Activated gamma-delta T cell treated with anti-CD3 and anti-CD28 coated beads, Interleukin-2, amount 50 U/mL, for 16 hours (primary cell): ENCODE data around the gene MMEL1.
"Not testable (repeated sequence)": the region's sequence is repeated elsewhere in the genome, so short reads cannot be mapped to it uniquely, and the experiment has no call there.

Experiments
- DNase-seq: peaks from one replicate; pipeline ENCODE4 v3.0.0-alpha.2; 2020; ENCODE audit warnings: low read depth

MMEL1 gene

DNA sequence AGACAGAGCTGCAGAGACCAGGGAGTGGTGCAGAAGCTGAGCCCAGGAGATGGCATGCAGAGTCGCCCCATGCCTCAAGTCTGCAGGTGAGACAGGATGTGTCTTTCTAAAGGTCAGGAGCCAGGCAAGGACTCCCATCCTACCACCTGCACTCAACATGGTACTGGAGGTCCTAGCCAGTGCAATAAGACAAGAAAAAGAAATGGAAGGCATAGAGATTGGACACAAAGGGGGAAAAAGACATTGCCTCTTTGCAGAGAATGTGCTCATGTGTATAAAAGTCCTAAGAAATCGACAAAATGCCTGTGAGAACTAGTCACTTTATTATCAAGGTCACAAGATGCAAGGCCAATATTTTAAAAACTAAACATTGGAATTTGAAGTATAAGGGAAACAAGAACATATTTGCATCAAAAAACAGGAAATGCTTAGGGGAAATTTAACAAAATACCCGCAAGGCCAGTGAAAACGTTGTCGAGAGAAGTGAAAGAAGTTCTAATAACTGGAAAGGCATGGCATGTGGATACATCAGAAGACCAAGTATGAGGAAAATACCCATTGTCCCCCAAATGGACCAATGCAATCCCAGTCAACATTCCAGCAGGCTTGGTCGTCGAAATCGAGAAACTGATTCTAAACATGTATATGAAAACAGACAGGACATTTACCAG lies 59.4 kb downstream of the MMEL1 start:
- no peak for DNase-seq

DNA sequence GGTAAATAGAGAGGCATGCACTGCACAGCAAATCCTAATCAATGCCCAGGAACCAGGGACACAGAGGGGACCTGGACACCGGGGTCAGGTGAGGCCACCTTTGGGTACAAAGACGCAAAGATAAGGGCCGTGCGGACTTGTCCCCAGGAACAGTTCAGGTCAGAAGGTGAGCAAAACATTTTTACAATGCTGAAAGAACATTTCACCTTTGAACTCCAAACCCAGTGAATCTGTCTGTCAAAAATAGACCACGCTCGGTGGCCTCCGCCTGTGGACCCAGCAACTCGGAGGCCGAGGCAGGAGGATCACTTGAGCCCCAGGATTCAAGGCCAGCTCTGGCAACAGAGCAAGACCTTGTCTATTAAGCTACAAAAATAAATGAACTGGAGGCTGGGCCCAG lies 61.5 kb downstream of the MMEL1 start:
- DNase-seq: no peak

DNA sequence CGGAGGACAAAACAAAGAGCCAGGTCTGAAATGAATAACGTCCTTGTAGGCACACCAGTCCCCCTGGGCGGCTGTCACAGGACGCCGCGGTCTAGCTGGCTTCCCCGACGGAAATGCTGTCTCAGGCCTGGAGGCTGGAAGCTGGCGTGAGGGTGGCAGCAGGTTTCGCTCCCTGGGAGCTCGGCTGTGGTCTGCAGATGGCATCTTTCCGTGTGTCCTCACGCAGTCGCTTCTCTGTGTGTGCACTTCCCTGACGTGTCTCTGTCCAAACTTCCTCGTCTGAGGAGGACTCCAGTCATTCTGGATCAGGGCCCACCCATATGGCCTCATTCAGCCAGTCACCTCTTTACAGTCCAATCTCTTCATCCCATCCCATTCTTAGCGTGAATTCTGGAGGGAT lies 62.5 kb downstream of the MMEL1 start:
- DNase-seq: no peak

DNA sequence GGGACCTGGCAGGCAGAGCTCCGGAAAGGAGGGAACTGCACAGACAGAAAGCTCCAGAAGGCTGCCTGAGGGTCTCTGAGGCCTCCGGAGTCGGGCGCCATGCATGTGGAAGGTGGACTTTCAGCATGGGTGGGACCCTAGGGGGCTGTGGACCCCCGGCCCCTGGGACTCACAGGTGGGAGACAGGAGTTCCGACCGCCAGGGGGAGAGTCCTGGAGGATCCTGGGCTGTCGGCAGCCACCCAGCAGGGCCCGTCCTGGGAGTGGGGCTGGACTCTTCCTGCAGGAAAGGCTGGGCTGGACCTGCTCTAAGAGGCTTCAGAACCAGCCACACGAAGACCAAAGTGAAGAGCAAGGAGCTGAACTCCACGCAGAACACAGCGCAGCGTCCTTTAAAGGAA lies 63.1 kb downstream of the MMEL1 start:
- not testable (repeated sequence) for DNase-seq

DNA sequence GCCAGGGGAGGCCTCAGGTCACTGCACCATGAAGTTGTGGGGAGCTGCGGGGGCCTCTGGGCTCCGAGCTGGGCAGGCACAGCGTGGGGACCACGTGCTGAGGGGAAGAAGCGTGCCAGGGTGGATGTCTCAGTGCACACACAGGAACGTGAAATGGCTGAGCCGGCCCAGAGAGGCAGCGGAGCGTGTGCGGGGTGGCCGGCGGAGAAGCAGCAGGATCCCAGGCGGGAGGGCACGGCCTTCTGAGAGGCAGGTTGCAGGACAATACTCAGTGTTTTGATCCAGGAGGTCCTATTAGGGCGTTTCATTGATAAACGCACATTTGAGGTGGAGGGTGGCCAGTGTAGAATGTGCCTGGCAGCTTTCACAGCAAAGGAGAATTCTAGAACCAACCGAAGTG lies 63.8 kb downstream of the MMEL1 start:
- no peak for DNase-seq

DNA sequence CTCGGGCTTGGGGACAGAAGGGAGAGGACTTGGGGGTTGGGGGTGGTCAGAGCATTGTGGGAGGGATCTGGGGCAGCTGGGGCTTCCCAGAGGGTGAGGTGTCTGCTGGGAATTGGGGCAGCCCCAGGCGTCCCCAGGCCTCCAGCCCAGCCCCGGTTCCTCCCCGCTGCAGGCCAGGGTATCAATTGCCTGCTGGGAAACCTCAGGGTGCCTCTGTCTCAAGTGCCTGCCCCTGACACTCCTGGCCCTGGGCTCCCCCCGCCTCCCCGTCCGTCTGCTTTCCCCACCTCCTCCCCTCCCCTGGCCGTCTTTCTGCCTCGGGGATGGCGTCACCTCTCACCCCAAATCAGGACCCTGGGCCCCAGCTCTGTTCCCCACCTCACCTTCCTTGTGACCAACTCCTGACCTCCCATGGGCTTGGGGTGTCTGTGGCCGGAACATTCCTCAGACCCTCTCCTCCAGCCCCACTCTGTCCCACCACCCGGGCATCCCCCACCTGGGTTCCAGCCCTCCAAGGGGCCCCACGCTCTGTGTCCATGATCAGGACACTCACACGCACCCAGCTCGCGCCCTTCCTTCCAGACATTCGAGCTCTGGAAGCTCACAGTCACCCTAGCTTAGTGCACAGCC lies 64.5 kb downstream of the MMEL1 start:
- DNase-seq: not testable (repeated sequence)

DNA sequence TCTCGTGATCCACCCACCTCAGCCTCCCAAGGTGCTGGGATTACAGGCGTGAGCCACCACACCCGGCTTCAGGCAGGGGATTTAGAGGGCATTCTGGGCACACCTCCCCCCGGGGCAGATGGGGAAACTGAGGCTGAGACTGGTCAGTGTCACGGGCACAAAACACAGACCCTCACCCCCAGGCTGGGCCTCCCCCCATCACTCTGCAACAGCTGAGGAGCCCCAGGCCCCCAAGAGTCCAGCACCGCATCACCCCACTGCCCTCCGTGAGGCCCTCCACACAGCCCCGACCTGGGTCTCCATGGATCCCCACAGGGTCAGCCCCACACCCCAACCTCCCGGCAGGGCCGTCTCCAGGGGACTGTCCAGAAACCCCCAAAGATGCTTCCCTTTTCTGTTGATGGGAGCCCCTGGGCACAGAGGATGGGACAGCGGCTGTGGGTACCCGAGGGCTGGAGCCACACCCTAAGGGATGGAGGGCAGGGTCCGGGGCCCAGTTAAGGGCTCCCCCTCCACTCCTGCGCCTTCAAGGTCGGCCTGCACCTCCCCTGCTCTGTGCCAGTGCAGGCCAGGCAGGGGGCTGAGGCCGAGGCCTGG lies 65.6 kb downstream of the MMEL1 start:
- DNase-seq: no peak

DNA sequence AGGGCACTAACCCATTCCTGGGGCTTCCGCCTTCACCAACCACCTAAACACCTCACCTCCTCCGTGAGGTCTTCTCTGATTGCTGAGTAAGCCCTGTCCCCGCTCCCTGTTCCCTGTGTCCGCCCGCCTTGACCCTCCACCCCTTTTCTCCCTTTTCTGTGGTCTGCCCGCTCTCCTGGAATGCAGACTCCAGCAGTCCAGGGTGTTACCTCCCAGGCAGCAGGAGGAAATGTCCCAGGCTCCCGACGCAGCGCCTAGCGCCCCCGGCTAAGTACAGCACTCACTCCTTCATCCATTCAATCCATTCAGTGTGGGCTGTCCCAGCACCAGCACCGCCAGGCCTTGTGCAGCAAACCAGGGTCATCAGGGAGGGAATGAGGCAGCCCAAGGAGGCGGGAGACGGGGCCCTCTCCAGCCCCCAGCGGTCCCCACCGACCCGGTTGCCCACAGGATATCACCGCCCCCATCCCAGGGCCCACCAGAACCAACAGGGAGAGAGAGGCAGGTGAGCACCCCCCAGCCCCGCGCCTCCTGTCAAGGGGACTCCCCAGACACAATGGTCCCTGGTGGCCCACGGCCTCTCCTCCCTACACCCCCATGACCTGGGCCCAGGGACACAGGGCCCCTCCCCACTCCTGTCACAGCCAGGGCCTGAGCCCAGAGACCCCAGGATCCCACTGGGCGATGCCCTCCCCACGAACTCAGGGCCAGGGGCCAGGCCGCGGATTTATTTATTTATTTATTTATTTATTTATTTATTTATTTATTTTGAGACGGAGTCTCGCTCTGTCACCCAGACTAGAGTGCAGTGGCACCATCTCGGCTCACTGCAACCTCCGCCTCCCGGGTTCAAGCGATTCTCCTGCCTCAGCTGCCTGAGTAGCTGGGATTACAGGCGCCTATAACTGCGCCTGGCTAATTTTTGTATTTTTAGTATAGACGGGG lies 66.4 kb downstream of the MMEL1 start:
- DNase-seq: no peak

DNA sequence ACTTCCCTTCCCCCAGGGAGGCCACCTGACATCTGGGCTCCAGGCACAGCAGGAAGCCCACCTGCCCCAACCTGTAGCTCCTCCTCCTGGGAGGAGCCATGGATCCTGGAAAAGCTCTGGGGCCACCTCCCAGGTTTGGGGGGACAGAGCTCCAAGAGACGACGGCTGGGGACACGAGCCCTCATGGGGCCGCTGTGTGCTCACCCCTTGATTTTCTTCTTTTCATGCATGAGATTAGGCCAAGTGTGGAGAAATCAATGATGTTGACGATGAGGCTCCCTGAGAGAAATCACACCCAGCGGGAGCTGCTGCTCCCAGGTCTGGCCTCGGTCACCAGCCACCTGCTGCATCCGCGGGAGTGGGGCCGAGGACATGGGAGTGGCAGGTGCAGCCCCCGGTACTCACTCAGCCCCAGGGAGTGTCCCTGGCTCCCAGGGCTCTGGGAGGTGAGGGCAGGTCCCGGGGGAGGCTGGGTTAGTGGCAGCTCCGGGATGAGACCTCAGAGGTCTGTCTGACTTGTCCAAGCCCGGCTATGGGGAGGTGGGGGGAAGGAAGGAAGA lies 67.9 kb downstream of the MMEL1 start:
- no peak for DNase-seq

DNA sequence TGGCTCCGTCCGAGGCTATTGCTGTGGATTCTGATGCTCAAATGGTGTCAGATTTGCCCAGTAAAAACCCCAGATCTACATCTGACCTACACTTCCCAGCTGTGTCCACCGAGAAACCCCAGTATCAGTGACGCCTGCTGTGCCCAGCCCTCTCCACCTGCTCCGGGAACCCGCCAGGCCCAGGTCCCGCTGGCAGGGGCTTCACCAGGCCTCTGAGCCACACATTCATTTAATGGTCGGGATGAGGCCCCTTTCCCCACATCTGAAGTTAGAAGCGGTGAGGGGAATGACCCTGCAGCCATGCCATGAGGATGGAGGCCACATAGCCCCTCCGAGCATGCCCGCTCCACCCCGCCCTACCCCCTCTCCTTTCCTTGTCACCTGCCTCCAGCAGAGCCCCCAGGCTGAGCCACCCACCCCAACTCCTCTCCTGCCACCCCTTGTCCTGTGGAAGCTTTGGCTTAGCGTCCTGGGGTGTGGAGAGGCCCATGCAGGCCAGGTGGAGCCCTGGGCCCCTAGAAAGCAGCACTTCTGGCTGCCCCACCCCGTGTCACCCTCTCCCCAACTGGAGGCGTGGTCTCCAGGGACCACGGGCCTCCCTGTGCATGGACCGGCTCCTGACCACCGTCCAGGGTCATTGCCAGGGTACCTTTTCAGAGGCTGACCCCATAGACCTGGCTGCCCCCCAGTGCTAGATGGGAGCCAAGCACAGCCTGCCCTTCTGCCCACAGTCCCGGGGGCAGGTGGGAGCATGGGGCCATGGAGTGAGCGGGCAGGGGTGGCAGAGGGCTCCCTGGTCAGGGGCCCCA lies 68.6 kb downstream of the MMEL1 start:
- no peak for DNase-seq

DNA sequence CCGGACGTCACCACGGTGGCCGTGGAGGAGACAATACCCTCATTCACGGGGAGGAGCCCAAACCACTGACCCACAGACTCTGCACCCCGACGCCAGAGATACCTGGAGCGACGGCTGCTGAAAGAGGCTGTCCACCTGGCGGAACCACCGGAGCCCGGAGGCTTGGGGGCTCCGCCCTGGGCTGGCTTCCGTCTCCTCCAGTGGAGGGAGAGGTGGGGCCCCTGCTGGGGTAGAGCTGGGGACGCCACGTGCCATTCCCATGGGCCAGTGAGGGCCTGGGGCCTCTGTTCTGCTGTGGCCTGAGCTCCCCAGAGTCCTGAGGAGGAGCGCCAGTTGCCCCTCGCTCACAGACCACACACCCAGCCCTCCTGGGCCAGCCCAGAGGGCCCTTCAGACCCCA lies 69.6 kb downstream of the MMEL1 start:
- no peak for DNase-seq

DNA sequence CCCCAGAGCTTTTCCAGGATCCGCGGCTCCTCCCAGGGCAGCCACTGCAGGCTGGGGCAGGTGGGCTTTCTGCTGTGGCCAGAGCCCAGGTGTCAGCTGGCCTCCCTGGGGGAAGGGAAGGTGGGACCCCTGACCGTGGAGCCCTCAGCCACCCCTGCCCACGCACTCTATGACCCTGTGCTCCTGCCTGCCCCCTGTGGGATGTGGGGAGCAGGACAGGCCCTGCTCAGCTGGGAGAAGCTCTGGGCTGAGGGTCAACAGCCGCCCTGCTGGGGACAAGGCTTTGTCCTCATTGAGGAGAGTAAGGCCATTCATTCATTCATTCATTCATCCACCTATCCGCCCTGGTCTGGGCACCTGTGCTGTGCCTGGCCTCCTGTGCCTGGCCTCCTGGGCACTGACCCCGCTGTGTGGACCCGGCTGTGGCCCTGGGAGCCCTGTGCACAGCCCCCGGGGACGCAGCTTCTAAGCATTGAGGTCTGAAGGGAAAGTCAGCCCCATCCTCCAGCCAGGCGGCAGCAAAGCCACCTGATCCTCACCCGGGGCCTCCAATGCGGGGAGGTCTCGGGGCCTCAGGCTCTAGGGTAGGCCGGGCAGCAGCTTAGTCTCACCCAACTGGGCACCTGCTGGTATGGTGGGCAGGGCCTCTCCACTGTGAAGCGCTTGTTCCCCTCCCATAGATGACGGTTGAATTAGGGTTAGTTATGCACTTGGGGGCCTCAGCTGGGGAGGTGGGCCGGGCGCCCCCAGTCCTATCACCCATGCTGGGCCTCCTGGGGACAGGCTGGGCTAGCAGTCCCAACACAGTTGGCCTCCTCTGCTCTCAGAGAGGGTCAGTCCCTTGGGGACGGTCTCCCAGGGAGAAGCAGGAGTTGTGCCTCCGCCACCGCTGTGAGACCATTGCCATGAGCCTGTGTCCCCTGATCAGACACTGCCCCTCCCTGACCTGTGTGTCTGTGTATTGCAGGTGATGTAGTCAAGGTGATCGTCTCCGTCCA lies 70.6 kb downstream of the MMEL1 start:
- DNase-seq: no peak

DNA sequence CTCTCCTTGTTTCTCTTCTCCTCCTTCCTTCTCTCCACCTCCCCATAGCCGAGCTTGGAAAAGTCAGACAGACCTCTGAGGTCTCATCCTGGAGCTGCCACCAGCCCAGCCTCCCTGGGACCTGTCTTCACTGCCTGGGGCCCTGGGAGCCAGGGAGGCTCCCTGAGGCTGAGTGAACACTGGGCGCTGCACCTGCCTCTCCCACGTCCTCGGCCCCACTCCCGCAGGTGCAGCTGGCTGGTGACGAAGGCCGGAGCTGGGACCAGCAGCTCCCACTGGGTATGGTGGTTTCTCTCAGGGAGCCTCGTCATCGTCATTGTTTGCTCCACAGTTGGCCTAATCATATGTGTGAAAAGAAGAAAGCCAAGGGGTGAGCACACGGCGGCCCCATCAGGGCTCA lies 71.4 kb downstream of the MMEL1 start:
- DNase-seq: no peak

DNA sequence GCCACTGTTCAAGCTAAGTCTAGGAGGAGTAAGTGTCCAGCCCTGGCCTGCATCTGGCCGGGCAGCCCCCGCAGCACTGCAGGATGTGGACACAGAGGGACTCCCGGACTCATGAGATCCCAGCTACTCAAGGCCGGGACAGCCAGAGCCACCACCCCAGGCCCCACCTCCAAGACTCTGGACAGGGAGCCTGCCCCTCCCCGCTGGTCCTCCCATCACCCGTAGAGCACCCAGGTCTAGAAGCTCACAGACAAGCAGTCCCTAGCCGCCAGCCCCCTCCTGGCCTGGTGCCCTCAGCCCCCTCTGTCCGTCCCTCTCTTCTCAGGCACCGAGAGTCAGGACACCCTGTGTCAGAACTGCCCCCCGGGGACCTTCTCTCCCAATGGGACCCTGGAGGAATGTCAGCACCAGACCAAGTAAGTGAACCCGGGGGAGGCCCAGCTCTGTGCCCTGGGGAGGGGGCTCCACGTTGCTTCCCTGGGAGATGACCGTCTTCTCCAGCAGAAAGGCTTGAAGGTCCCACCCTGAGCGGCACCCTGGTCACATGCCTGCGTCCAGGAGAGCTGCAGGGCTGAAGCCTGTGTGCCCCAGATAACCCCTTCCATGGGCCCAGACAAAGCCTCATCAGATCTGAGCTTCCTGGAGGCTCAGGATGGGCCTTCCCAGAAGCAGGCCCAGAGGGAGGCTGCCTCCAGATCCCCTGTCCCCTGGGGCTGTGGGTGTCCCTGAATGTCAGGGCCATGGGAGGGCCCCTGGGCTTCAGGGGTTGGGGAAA lies 72.3 kb downstream of the MMEL1 start:
- no peak for DNase-seq

DNA sequence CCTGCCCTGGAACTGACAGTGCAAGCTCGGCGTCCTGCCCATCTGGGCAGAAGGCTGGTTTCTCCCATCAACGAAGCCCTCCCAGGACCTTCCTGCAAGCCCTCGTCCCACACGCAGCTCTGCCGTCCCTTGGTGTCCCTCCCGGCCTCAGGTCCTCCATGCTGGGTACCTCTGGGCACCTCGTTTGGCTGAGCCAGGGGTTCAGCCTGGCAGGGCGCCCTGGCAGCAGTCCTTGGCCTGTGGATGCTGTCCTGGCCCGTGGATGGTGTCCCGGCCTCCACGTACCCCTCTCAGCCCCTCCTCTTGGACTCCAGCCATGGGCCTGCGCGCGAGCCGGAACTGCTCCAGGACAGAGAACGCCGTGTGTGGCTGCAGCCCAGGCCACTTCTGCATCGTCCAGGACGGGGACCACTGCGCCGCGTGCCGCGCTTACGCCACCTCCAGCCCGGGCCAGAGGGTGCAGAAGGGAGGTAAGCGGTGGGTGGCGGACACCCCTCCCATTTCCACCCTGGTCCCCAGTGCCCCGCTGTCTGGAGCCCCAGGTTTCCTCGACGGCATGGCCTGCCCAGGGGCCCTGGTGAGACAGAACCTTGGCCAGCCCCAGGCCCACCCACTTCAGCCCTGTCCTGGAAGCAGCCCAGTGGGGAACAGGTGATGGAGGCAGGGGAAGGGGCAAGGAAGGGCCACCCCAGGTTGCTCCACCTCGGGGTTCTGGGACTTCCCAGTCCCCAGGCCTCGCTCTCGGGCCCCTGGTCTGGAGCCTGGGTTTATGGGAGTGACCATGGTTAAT lies 73.1 kb downstream of the MMEL1 start:
- no peak for DNase-seq

DNA sequence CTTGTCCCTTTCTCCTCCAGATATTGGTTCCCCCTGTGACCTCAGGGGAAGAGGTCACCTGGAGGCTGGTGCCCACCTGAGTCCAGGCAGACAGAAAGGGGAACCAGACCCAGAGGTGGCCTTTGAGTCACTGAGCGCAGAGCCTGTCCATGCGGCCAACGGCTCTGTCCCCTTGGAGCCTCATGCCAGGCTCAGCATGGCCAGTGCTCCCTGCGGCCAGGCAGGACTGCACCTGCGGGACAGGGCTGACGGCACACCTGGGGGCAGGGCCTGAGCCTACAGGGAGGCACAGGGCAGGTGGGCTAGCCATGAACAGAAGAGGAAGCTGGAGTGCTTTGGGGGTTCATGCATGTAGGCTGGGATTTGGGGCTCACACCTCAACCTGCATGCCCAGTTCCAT lies 74.0 kb downstream of the MMEL1 start:
- no peak for DNase-seq

DNA sequence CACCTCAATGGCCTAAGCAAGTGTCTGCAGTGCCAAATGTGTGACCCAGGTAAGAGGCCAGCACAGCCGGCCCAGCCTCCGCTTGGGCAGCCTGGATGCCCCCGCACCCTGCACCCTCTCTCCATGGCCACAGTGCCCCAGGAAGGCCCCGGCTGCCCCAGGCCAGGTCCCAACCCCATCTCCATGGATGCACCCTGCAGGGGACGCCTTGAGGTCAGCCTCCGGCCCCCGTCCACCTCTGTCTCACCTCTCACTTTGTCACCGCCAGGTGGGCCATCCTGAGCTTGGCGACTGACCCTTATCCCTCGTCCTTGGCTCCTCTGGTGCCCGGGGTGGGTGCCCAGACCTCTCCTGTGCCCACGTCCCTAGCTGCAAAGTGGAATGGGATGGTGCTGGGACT lies 74.4 kb downstream of the MMEL1 start:
- DNase-seq: no peak
